ENCODE results near the gene PTPRN2. TPM values are rescaled to one million over a fixed set of nuclear protein-coding genes. Genes with fewer than 3 reads are reported as not detected.

PTPRN2 gene
- total RNA-seq, 1 experiment from 2014 or later, result 2.1 TPM

GRCh38 chr7:158292948-158293347 lies 294.7 kb downstream of the PTPRN2 start:
- no peak overlapping the region for H3K4me3 ChIP-seq (replicated peaks in 1 of 2; ENCODE audit: low read depth in 1 of 2, low read length in 2 of 2)
- BruUV-seq (replicated peaks), result no TSS peak
- no peaks in the 10 kb centered on the region for H3K4me1 ChIP-seq (ENCODE audit: control insufficient read depth in 1 of 2, insufficient read depth in 2 of 2, low read length in 2 of 2)
- peak; percentile 26; the same call in 1 of the 2 replicates for TF ChIP-seq FOSL1 (IDR thresholded peaks at IDR 0.05; ENCODE audit: low read depth)
- TF ChIP-seq CEBPB (IDR thresholded peaks at IDR 0.05; ENCODE audit: low read depth), result no peak
- H3K9me2 ChIP-seq (ENCODE audit: insufficient read depth), result no peaks in the 10 kb centered on the region
- ATAC-seq, result no peak
- ChIA-PET RAD21 (ENCODE audit: low non-redundant PET in 1 of 2, low total read pairs in 2 of 2, uncharacterized antibody in 2 of 2, unreplicated experiment in 2 of 2) (no interaction called here), CTCF (no interaction called here), POLR2A (no interaction called here)
- H4K20me1 ChIP-seq (ENCODE audit: insufficient read depth), result no peaks in the 10 kb centered on the region
- H3K79me2 ChIP-seq (ENCODE audit: insufficient read depth, low read length), result no peaks in the 10 kb centered on the region
- no peaks in the 10 kb centered on the region for H3K36me3 ChIP-seq (ENCODE audit: control insufficient read depth in 1 of 2, insufficient read depth in 2 of 2, low read length in 2 of 2)
- no peaks in the 10 kb centered on the region for H3K27me3 ChIP-seq (ENCODE audit: insufficient read depth, low read length)
- intact Hi-C loops (cut with micrococcal nuclease), result no loop called here
- H3K9ac ChIP-seq (ENCODE audit: low read length), result no peak overlapping the region
- H3K4me2 ChIP-seq (ENCODE audit: low read length), result no peak overlapping the region
- no peak overlapping the region for H3K27ac ChIP-seq (ENCODE audit: low read depth, low read length)
- H3K9me3 ChIP-seq (ENCODE audit: control insufficient read depth in 1 of 2, insufficient read depth in 1 of 2, low read depth in 1 of 2, low read length in 2 of 2), result peaks cover 0 to 3% of the 10 kb centered on the region in 2 experiments; a peak in 1 of 4 replicates
- H2AFZ ChIP-seq (ENCODE audit: low read depth, low read length, poor library complexity, severe bottlenecking), result no peak overlapping the region
- no peak for DNase-seq (ENCODE audit: low read depth, low spot score)

GRCh38 chr7:158291998-158292397 lies 295.6 kb downstream of the PTPRN2 start:
- no peak overlapping the region for H3K27ac ChIP-seq (ENCODE audit: low read depth, low read length)
- no peak for TF ChIP-seq CTCF (IDR thresholded peaks at IDR 0.05 in 2 of 3, conservative IDR thresholded peaks at IDR 0.05 in 1 of 3; ENCODE audit: borderline replicate concordance in 1 of 3, insufficient read depth in 1 of 3, low read depth in 2 of 3, low read length in 2 of 3)
- TF ChIP-seq POLR2A (IDR thresholded peaks at IDR 0.05; ENCODE audit: borderline replicate concordance, extremely low read depth, insufficient read depth, insufficient read length), result no peak
- H3K9ac ChIP-seq (ENCODE audit: low read length), result no peak overlapping the region
- ATAC-seq (no peak), DNase-seq (ENCODE audit: low read depth, low spot score) (no peak)
- H4K20me1 ChIP-seq (ENCODE audit: insufficient read depth), result no peaks in the 10 kb centered on the region
- RAD21 ChIA-PET (ENCODE audit: low non-redundant PET in 1 of 2, low total read pairs in 2 of 2, uncharacterized antibody in 2 of 2, unreplicated experiment in 2 of 2), result no interaction called here
- H3K27me3 ChIP-seq (ENCODE audit: insufficient read depth, low read length), result no peaks in the 10 kb centered on the region
- H2AFZ ChIP-seq (ENCODE audit: low read depth, low read length, poor library complexity, severe bottlenecking), result no peak overlapping the region
- no peak overlapping the region for H3K4me3 ChIP-seq (replicated peaks in 1 of 2; ENCODE audit: low read depth in 1 of 2, low read length in 2 of 2)
- no peaks in the 10 kb centered on the region for H3K4me1 ChIP-seq (ENCODE audit: control insufficient read depth in 1 of 2, insufficient read depth in 2 of 2, low read length in 2 of 2)
- CTCF ChIA-PET, result no interaction called here
- peaks cover 0 to 3% of the 10 kb centered on the region in 2 experiments; a peak in 1 of 4 replicates for H3K9me3 ChIP-seq (ENCODE audit: control insufficient read depth in 1 of 2, insufficient read depth in 1 of 2, low read depth in 1 of 2, low read length in 2 of 2)
- no peaks in the 10 kb centered on the region for H3K36me3 ChIP-seq (ENCODE audit: control insufficient read depth in 1 of 2, insufficient read depth in 2 of 2, low read length in 2 of 2)
- no peak overlapping the region for H3K4me2 ChIP-seq (ENCODE audit: low read length)
- BruUV-seq (replicated peaks), result no TSS peak
- intact Hi-C loops (cut with micrococcal nuclease), result no loop called here
- no peaks in the 10 kb centered on the region for H3K79me2 ChIP-seq (ENCODE audit: insufficient read depth, low read length)
- POLR2A ChIA-PET, result no interaction called here
- no peaks in the 10 kb centered on the region for H3K9me2 ChIP-seq (ENCODE audit: insufficient read depth)
